ENCODE results near the gene CACNA1F.
A peak's percentile ranks its signal among the peaks of the same experiment; 100 is the strongest.
"Not testable (repeated sequence)": the region's sequence is repeated elsewhere in the genome, so short reads cannot be mapped to it uniquely, and the experiment has no call there.

The CACNA1F gene

GRCh38 chrX:49174723-49175122 is 58.4 kb downstream of the CACNA1F start:
- DNase-seq (ENCODE audit: low read depth in 1 of 2, low spot score in 1 of 2): no peak
- Histone ChIP-seq H3K27ac (replicated peaks) (no peak overlapping the region), H3K4me3 (replicated peaks; ENCODE audit: insufficient read depth, low read length) (no peak overlapping the region), H3K27me3 (ENCODE audit: insufficient read depth, poor library complexity, severe bottlenecking) (no peaks in the 10 kb centered on the region)
- TF ChIP-seq, protein P1, sequence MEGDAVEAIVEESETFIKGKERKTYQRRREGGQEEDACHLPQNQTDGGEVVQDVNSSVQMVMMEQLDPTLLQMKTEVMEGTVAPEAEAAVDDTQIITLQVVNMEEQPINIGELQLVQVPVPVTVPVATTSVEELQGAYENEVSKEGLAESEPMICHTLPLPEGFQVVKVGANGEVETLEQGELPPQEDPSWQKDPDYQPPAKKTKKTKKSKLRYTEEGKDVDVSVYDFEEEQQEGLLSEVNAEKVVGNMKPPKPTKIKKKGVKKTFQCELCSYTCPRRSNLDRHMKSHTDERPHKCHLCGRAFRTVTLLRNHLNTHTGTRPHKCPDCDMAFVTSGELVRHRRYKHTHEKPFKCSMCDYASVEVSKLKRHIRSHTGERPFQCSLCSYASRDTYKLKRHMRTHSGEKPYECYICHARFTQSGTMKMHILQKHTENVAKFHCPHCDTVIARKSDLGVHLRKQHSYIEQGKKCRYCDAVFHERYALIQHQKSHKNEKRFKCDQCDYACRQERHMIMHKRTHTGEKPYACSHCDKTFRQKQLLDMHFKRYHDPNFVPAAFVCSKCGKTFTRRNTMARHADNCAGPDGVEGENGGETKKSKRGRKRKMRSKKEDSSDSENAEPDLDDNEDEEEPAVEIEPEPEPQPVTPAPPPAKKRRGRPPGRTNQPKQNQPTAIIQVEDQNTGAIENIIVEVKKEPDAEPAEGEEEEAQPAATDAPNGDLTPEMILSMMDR (IDR thresholded peaks at IDR 0.05; ENCODE audit: insufficient read depth, low read length): no peak
- TF ChIP-seq REST (IDR thresholded peaks at IDR 0.05; ENCODE audit: insufficient replicate concordance, low read depth): no peak
- no peak for TF ChIP-seq POLR2AphosphoS5 (IDR thresholded peaks at IDR 0.05; ENCODE audit: low read depth)
- TF ChIP-seq GABPA (IDR thresholded peaks at IDR 0.05; ENCODE audit: low read depth): no peak

GRCh38 chrX:49173544-49173943 is 59.6 kb downstream of the CACNA1F start:
- not testable (repeated sequence) for H3K27me3 ChIP-seq (ENCODE audit: insufficient read depth, poor library complexity, severe bottlenecking); DNase-seq (ENCODE audit: low read depth in 1 of 2, low spot score in 1 of 2); H3K27ac ChIP-seq (replicated peaks)
- peak overlapping the region; percentile 61; the same call in 1 of the 2 replicates for H3K4me3 ChIP-seq (replicated peaks; ENCODE audit: insufficient read depth, low read length)

GRCh38 chrX:49172280-49172780 is 60.8 kb downstream of the CACNA1F start:
- Histone ChIP-seq H3K27ac (replicated peaks) (peak overlapping the region; percentile 77), H3K27me3 (ENCODE audit: insufficient read depth, poor library complexity, severe bottlenecking) (no peaks in the 10 kb centered on the region), H3K4me3 (replicated peaks; ENCODE audit: insufficient read depth, low read length) (peak overlapping the region; percentile 61)
- peak; percentile 66 to 79 for DNase-seq (ENCODE audit: low read depth in 1 of 2, low spot score in 1 of 2)
- no peak for TF ChIP-seq POLR2AphosphoS5 (IDR thresholded peaks at IDR 0.05; ENCODE audit: low read depth)
- no peak for TF ChIP-seq SPI1 (IDR thresholded peaks at IDR 0.05; ENCODE audit: borderline replicate concordance, low read depth)
- TF ChIP-seq, protein P1 (IDR thresholded peaks at IDR 0.05; ENCODE audit: insufficient read depth, low read length): no peak
- no peak for TF ChIP-seq GABPA (IDR thresholded peaks at IDR 0.05; ENCODE audit: low read depth)
- no peak for TF ChIP-seq REST (IDR thresholded peaks at IDR 0.05; ENCODE audit: insufficient replicate concordance, low read depth)

DNA sequence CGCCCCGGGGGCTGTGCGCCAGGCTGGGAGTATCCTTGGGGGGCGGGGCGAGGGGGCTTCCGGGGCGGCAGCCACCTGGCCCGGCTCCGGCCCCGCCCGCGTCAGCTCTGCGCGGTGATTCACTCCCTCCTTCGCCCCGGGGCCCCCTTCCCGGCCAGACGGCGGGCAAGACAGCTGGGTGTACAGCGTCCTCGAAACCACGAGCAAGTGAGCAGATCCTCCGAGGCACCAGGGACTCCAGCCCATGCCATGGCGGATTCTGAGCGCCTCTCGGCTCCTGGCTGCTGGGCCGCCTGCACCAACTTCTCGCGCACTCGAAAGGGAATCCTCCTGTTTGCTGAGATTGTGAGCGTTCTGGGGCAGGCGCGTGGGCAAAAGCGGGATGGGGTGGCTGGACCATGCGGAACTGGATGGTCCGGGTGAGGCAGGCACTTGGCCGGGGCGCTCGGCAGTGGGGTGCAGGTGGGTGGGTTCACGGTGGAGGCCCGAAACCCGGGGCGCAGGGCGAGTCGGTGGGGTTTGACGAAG is 61.3 kb downstream of the CACNA1F start, which contains the start of gene PLP2:
PLP2 (plus strand) TSS at position 147 of the 528 bp plus-strand sequence; CDS start at position 250, 103 bp downstream.
- peak within 1 kb of the TSS; percentile 77 for H3K27ac ChIP-seq (replicated peaks)
- H3K4me3 ChIP-seq (replicated peaks; ENCODE audit: insufficient read depth, low read length): peak within 1 kb of the TSS; percentile 61
- TF ChIP-seq, protein P1 (IDR thresholded peaks at IDR 0.05; ENCODE audit: insufficient read depth, low read length): no peak
- TF ChIP-seq GABPA (IDR thresholded peaks at IDR 0.05; ENCODE audit: low read depth): no peak
- TF ChIP-seq REST (IDR thresholded peaks at IDR 0.05; ENCODE audit: insufficient replicate concordance, low read depth): no peak
- peak; percentile 70 for TF ChIP-seq POLR2AphosphoS5 (IDR thresholded peaks at IDR 0.05; ENCODE audit: low read depth)
- no peak for TF ChIP-seq SPI1 (IDR thresholded peaks at IDR 0.05; ENCODE audit: borderline replicate concordance, low read depth)
- H3K27me3 ChIP-seq (ENCODE audit: insufficient read depth, poor library complexity, severe bottlenecking): no peaks in the 10 kb centered on the region
- peak in 1 of 2 experiments; percentile 55 for DNase-seq (ENCODE audit: low read depth in 1 of 2, low spot score in 1 of 2)

Measured in HL-60 (cell line).